ENCODE measurements around the gene NUSAP1. TPM values are rescaled to one million over a fixed set of nuclear protein-coding genes. Genes with fewer than 3 reads are reported as not detected.

Gene NUSAP1
- total RNA-seq, 1 experiment from 2014 or later, result 146 TPM

DNA sequence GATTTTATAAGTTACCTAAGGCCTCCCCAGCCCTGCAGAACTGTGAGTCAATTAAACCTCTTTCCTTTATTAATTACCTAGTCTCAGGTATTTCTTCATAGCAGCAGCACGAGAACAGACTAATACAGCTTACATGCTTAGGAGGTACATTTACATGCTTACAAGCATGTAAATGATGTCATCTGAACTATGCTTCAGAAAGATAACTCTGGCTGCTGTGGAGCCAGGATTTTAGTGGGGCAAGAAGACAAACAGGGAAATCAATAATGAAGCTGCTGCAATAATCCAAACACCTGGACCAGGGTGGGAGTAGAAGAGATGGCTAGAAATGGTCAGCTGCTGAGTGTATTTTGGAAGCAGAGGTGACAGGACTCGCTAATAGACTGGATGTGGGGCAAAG is 60.0 kb downstream of the NUSAP1 start:
- Histone ChIP-seq H4K20me1 (ENCODE audit: insufficient read depth) (no peaks in the 10 kb centered on the region), H3K4me1 (ENCODE audit: control insufficient read depth in 1 of 2, insufficient read depth in 2 of 2, low read length in 2 of 2) (no peaks in the 10 kb centered on the region), H3K9me2 (ENCODE audit: insufficient read depth) (no peaks in the 10 kb centered on the region), H2AFZ (ENCODE audit: low read depth, low read length, poor library complexity, severe bottlenecking) (no peak overlapping the region), H3K27me3 (ENCODE audit: insufficient read depth, low read length) (no peaks in the 10 kb centered on the region), H3K36me3 (ENCODE audit: control insufficient read depth in 1 of 2, insufficient read depth in 2 of 2, low read length in 2 of 2) (peaks cover 0 to 2% of the 10 kb centered on the region in 2 experiments; a peak in 2 of 4 replicates), H3K4me2 (ENCODE audit: low read length) (no peak overlapping the region), H3K27ac (ENCODE audit: low read depth, low read length) (no peak overlapping the region), H3K9ac (ENCODE audit: low read length) (no peak overlapping the region), H3K79me2 (ENCODE audit: insufficient read depth, low read length) (no peaks in the 10 kb centered on the region), H3K9me3 (ENCODE audit: control insufficient read depth in 1 of 2, insufficient read depth in 1 of 2, low read depth in 1 of 2, low read length in 2 of 2) (no peaks in the 10 kb centered on the region), H3K4me3 (replicated peaks in 1 of 2; ENCODE audit: low read depth in 1 of 2, low read length in 2 of 2) (no peak overlapping the region)
- CTCF ChIA-PET, result no interaction called here
- no peak for DNase-seq (ENCODE audit: low read depth, low spot score)
- POLR2A ChIA-PET, result no interaction called here
- RAD21 ChIA-PET (ENCODE audit: low non-redundant PET in 1 of 2, low total read pairs in 2 of 2, uncharacterized antibody in 2 of 2, unreplicated experiment in 2 of 2), result no interaction called here
- TF ChIP-seq ZNF274 (IDR thresholded peaks at IDR 0.05; ENCODE audit: low read depth, low read length) (no peak), POLR2AphosphoS5 (IDR thresholded peaks at IDR 0.05; ENCODE audit: low read depth, low read length) (no peak), YY1 (IDR thresholded peaks at IDR 0.05; ENCODE audit: extremely low read depth, insufficient replicate concordance, low read depth, low read length) (no peak), EZH2 (IDR thresholded peaks at IDR 0.05) (no peak)
- TF ChIP-seq, protein P1, sequence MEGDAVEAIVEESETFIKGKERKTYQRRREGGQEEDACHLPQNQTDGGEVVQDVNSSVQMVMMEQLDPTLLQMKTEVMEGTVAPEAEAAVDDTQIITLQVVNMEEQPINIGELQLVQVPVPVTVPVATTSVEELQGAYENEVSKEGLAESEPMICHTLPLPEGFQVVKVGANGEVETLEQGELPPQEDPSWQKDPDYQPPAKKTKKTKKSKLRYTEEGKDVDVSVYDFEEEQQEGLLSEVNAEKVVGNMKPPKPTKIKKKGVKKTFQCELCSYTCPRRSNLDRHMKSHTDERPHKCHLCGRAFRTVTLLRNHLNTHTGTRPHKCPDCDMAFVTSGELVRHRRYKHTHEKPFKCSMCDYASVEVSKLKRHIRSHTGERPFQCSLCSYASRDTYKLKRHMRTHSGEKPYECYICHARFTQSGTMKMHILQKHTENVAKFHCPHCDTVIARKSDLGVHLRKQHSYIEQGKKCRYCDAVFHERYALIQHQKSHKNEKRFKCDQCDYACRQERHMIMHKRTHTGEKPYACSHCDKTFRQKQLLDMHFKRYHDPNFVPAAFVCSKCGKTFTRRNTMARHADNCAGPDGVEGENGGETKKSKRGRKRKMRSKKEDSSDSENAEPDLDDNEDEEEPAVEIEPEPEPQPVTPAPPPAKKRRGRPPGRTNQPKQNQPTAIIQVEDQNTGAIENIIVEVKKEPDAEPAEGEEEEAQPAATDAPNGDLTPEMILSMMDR (IDR thresholded peaks at IDR 0.05 in 2 of 3, conservative IDR thresholded peaks at IDR 0.05 in 1 of 3; ENCODE audit: borderline replicate concordance in 1 of 3, insufficient read depth in 1 of 3, low read depth in 2 of 3, low read length in 2 of 3), result no peak
- no peak for ATAC-seq
- BruUV-seq (replicated peaks), result TSS peak; percentile 29
- intact Hi-C loops (cut with micrococcal nuclease), result no loop called here

- no peak overlapping the region for H2AFZ ChIP-seq (ENCODE audit: low read depth, low read length, poor library complexity, severe bottlenecking)
- no peak overlapping the region for H3K4me3 ChIP-seq (replicated peaks in 1 of 2; ENCODE audit: low read depth in 1 of 2, low read length in 2 of 2)
- H3K79me2 ChIP-seq (ENCODE audit: insufficient read depth, low read length), result no peaks in the 10 kb centered on the region
- no peaks in the 10 kb centered on the region for H3K4me1 ChIP-seq (ENCODE audit: control insufficient read depth in 1 of 2, insufficient read depth in 2 of 2, low read length in 2 of 2)
- H3K27ac ChIP-seq (ENCODE audit: low read depth, low read length), result no peak overlapping the region
- H3K9ac ChIP-seq (ENCODE audit: low read length), result no peak overlapping the region
- H4K20me1 ChIP-seq (ENCODE audit: insufficient read depth), result no peaks in the 10 kb centered on the region
- H3K9me2 ChIP-seq (ENCODE audit: insufficient read depth), result no peaks in the 10 kb centered on the region
- ChIA-PET POLR2A (no interaction called here), CTCF (no interaction called here), RAD21 (ENCODE audit: low non-redundant PET in 1 of 2, low total read pairs in 2 of 2, uncharacterized antibody in 2 of 2, unreplicated experiment in 2 of 2) (no interaction called here)
- intact Hi-C loops (cut with micrococcal nuclease), result no loop called here
- H3K9me3 ChIP-seq (ENCODE audit: control insufficient read depth in 1 of 2, insufficient read depth in 1 of 2, low read depth in 1 of 2, low read length in 2 of 2), result no peaks in the 10 kb centered on the region
- ATAC-seq (no peak), DNase-seq (ENCODE audit: low read depth, low spot score) (no peak)
- BruUV-seq (replicated peaks), result no TSS peak
- peaks cover 0 to 2% of the 10 kb centered on the region in 2 experiments; a peak in 2 of 4 replicates for H3K36me3 ChIP-seq (ENCODE audit: control insufficient read depth in 1 of 2, insufficient read depth in 2 of 2, low read length in 2 of 2)
- H3K27me3 ChIP-seq (ENCODE audit: insufficient read depth, low read length), result no peaks in the 10 kb centered on the region
- no peak overlapping the region for H3K4me2 ChIP-seq (ENCODE audit: low read length)
- TF ChIP-seq ZFX (IDR thresholded peaks at IDR 0.05) (no peak), EZH2 (IDR thresholded peaks at IDR 0.05) (no peak), REST (IDR thresholded peaks at IDR 0.05; ENCODE audit: low read depth) (no peak), EGR1 (IDR thresholded peaks at IDR 0.05; ENCODE audit: low read depth) (no peak), CBX3 (IDR thresholded peaks at IDR 0.05; ENCODE audit: low read depth) (no peak), CEBPB (IDR thresholded peaks at IDR 0.05; ENCODE audit: low read depth) (no peak), FOSL1 (IDR thresholded peaks at IDR 0.05; ENCODE audit: low read depth) (no peak), POLR2A (IDR thresholded peaks at IDR 0.05; ENCODE audit: borderline replicate concordance, extremely low read depth, insufficient read depth, insufficient read length) (no peak), JUND (IDR thresholded peaks at IDR 0.05) (no peak), SRF (IDR thresholded peaks at IDR 0.05; ENCODE audit: low read depth) (no peak), SP1 (IDR thresholded peaks at IDR 0.05; ENCODE audit: low read depth) (no peak), TCF7L2 (IDR thresholded peaks at IDR 0.05; ENCODE audit: borderline replicate concordance, extremely low read depth, insufficient read depth, insufficient read length) (no peak), ELF1 (IDR thresholded peaks at IDR 0.05; ENCODE audit: borderline replicate concordance, low read depth) (no peak), SIN3A (IDR thresholded peaks at IDR 0.05; ENCODE audit: low read depth) (no peak)
Observed at GRCh38 chr15:41394924-41395323, 62.2 kb downstream of the NUSAP1 start.

All from HCT116 (cell line).